Endothelial cell of umbilical vein (primary cell): ENCODE results near the gene CFAP45. TPM values are rescaled to one million over a fixed set of nuclear protein-coding genes. Genes with fewer than 3 reads are reported as not detected.
A peak's percentile ranks its signal among the peaks of the same experiment; 100 is the strongest.

ENCODE experiments used
- BruUV-seq: library from RNA; stranded (reverse); fragments of 400-500 nt; replicated peaks from 2 replicates; lab custom pipeline; 2021; lab: Mats Ljungman, UMichigan
- CTCF ChIA-PET: fragments of 300-600, 350-600 bp; sonication (Branson Sonifier 250); formaldehyde crosslinking; loops from one replicate; lab custom pipeline; 2021; ENCODE audit warnings: antibody characterized with exemption, inconsistent platforms; lab: Charles Lee
- POLR2A ChIA-PET: fragments of 300-600, 350-600 bp; sonication (Branson Sonifier 250); formaldehyde crosslinking; loops from one replicate; lab custom pipeline; 2021; ENCODE audit warnings: antibody characterized with exemption, inconsistent platforms; lab: Charles Lee
- DNase-seq: peaks from one replicate; pipeline ENCODE4 v3.0.0-alpha.2; 2011; ENCODE audit warnings: low read depth, low spot score
- FAIRE-seq: peaks from 2 replicates; lab custom pipeline; 2011; peaks lifted over from hg19 to GRCh38; lab: Jason Lieb, UNC
- H2AFZ ChIP-seq: 2 replicates; pipeline ENCODE4 v1.6.0; 2012; ENCODE audit warnings: low read depth, low read length, control low read depth, inconsistent platforms
- H3K27ac ChIP-seq: 2 replicates; pipeline ENCODE4 v1.5.1; 2011; ENCODE audit warnings: low read depth, mild to moderate bottlenecking, control low read depth, low read length, moderate library complexity; ENCODE audit not compliant: insufficient read depth
- H3K27me3 ChIP-seq, 2 experiments: 2 replicates each; pipeline versions ENCODE4 v1.6.0 to v1.6.1; 2011; ENCODE audit warnings: low read length in 2 of 2, mixed read lengths in 1 of 2; ENCODE audit not compliant: control insufficient read depth in 2 of 2, insufficient read depth in 2 of 2
- H3K36me3 ChIP-seq, 2 experiments: 2 replicates in 1 of 2; 3 replicates in 1 of 2; pipeline ENCODE4 v1.5.1; 2011; ENCODE audit warnings: low read length in 2 of 2, mild to moderate bottlenecking in 1 of 2, moderate library complexity in 1 of 2; ENCODE audit not compliant: control insufficient read depth in 2 of 2, insufficient read depth in 2 of 2; ENCODE audit errors: extremely low read depth in 1 of 2
- H3K4me1 ChIP-seq: 3 replicates; pipeline ENCODE4 v1.5.1; 2011; ENCODE audit warnings: mild to moderate bottlenecking, low read length; ENCODE audit not compliant: control insufficient read depth, insufficient read depth; ENCODE audit errors: extremely low read depth
- H3K4me2 ChIP-seq: 2 replicates; pipeline ENCODE4 v1.6.1; 2011; ENCODE audit warnings: low read length, control low read depth, mixed read lengths; ENCODE audit not compliant: insufficient read depth
- H3K4me3 ChIP-seq, 3 experiments: fragments of 200-600 bp in 1 of 3; sonication (generic), shearing (Covaris generic) in 1 of 3; replicated peaks in 1 of 3; 2 replicates each; pipeline ENCODE4 v1.5.1; 2011 to 2016; ENCODE audit warnings: control low read depth in 3 of 3, low read length in 3 of 3, mild to moderate bottlenecking in 2 of 3, inconsistent platforms in 1 of 3, low read depth in 1 of 3, moderate library complexity in 1 of 3; ENCODE audit not compliant: insufficient read depth in 1 of 3
- H3K79me2 ChIP-seq: 2 replicates; pipeline ENCODE4 v1.6.0; 2012; ENCODE audit warnings: low read length, inconsistent platforms; ENCODE audit not compliant: control insufficient read depth, insufficient read depth
- H3K9ac ChIP-seq: replicated peaks from 2 replicates; pipeline ENCODE3; 2011; ENCODE audit warnings: low read length, control low read depth; ENCODE audit not compliant: insufficient read depth; ENCODE audit errors: extremely low read depth
- H3K9me1 ChIP-seq: replicated peaks from 3 replicates; pipeline ENCODE4 v1.6.0; 2011; ENCODE audit warnings: mild to moderate bottlenecking, low read length; ENCODE audit not compliant: control insufficient read depth, insufficient read depth; ENCODE audit errors: extremely low read depth
- H3K9me3 ChIP-seq: replicated peaks from 2 replicates; pipeline ENCODE4 v1.5.1; 2012; ENCODE audit warnings: low read length, inconsistent platforms; ENCODE audit not compliant: control insufficient read depth, insufficient read depth
- H4K20me1 ChIP-seq: replicated peaks from 2 replicates; pipeline ENCODE3; 2011; ENCODE audit warnings: mild to moderate bottlenecking, low read length; ENCODE audit not compliant: control insufficient read depth, insufficient read depth; ENCODE audit errors: extremely low read depth
- CTCF ChIP-seq, 2 donors: IDR thresholded peaks; 1 replicate in 1 of 2; 2 replicates in 1 of 2; pipeline ENCODE4 v1.5.1; 2011; ENCODE audit warnings: low read length in 2 of 2, mild to moderate bottlenecking in 2 of 2, moderate library complexity in 2 of 2, control low read depth in 1 of 2, inconsistent platforms in 1 of 2, low read depth in 1 of 2; ENCODE audit not compliant: insufficient read depth in 1 of 2; ENCODE audit errors: extremely low read depth in 1 of 2
- EZH2 ChIP-seq: IDR thresholded peaks from 2 replicates; pipeline ENCODE4 v1.6.1; 2012; ENCODE audit warnings: borderline replicate concordance, low read depth, mild to moderate bottlenecking, moderate library complexity, low read length, inconsistent platforms; ENCODE audit not compliant: severe bottlenecking
- FOS ChIP-seq: IDR thresholded peaks from 2 replicates; pipeline ENCODE4 v1.6.1; 2011; ENCODE audit warnings: mild to moderate bottlenecking, low read length, moderate library complexity, borderline replicate concordance; ENCODE audit not compliant: insufficient read depth
- GATA2 ChIP-seq: IDR thresholded peaks from 2 replicates; pipeline ENCODE4 v1.7.0; 2011; ENCODE audit warnings: low read depth, mild to moderate bottlenecking, moderate library complexity, mixed read lengths, low read length; ENCODE audit not compliant: insufficient read length, insufficient read depth
- JUN ChIP-seq: IDR thresholded peaks from 2 replicates; pipeline ENCODE4 v1.6.1; 2011; ENCODE audit warnings: borderline replicate concordance, low read depth; ENCODE audit not compliant: insufficient read length, insufficient read depth
- MAX ChIP-seq: IDR thresholded peaks from 2 replicates; pipeline ENCODE4 v1.6.1; 2011; ENCODE audit not compliant: insufficient read depth, insufficient read length
- MYC ChIP-seq: IDR thresholded peaks from one replicate; pipeline ENCODE4 v1.6.1; 2011; ENCODE audit warnings: mild to moderate bottlenecking, low read depth, low read length
- POLR2A ChIP-seq: IDR thresholded peaks from 2 replicates; pipeline ENCODE4 v1.6.1; 2012; ENCODE audit warnings: low read depth, mild to moderate bottlenecking, control low read depth, low read length
- POLR2AphosphoS5 ChIP-seq: IDR thresholded peaks from 2 replicates; pipeline ENCODE4 v1.6.1; 2012; ENCODE audit warnings: low read depth, mild to moderate bottlenecking, control low read depth, low read length, moderate library complexity; ENCODE audit not compliant: insufficient read depth
- dilution Hi-C: fragments of 300-500 bp; cut with MboI; formaldehyde crosslinking; loops from one replicate; pipeline ENCODE4 v1.15.0; 2019; ENCODE audit warnings: low sequenced_read_pairs; ENCODE audit not compliant: extremely low pct_ligation_motif_present
- intact Hi-C: fragments of 100-400 bp; cut with micrococcal nuclease; formaldehyde crosslinking; loops from one replicate; pipeline ENCODE4 v1.10.0; 2022
- polyA plus RNA-seq, 4 experiments: library from polyadenylated mRNA; depleted of rRNA in 3 of 4; stranded (reverse) in 3 of 4; unstranded in 1 of 4; fragments of >200 nt; gene quantifications; 2 replicates each; pipeline versions ENCODE4 v1.2.1 to v1.2.3, GENCODE V29; 2011 to 2012; ENCODE audit warnings: missing spikeins in 1 of 4
- total RNA-seq: library from RNA; stranded (reverse); gene quantifications from 2 replicates; pipeline ENCODE4 v1.2.3, GENCODE V29; 2021

Gene CFAP45
- total and polyA plus RNA-seq, 2 donors (not counting 3 experiments of a cell fraction or from before 2014, with no cell fraction given), result 0.25 to 2.5 TPM

GRCh38 chr1:159915571-159916241, 15.7 kb upstream of the CFAP45 start:
- DNase-seq, result peak; percentile 13
- no peaks in the 10 kb centered on the region for H4K20me1 ChIP-seq
- H2AFZ ChIP-seq, result no peak overlapping the region
- peak overlapping the region; percentile 66 for H3K9ac ChIP-seq
- dilution Hi-C loops (no loop called here), intact Hi-C loops (loop anchor here (1.0 kb wide), 1 partner anchor 9 kb away; no protein-coding TSS in a partner anchor)
- H3K4me3 ChIP-seq, result no peak overlapping the region
- POLR2A ChIA-PET, result interaction anchor here (0.5 to 1.9 kb wide), 2 partner anchors 9 to 182 kb away, joined by 6 to 9 read pairs; partner anchors contain the start of gene TAGLN2
- H3K9me1 ChIP-seq, result no peaks in the 10 kb centered on the region
- TF ChIP-seq GATA2 (no peak), EZH2 (no peak), JUN (no peak), POLR2A (no peak), POLR2AphosphoS5 (no peak), CTCF (IDR thresholded peaks at IDR 0.05; ENCODE audit: extremely low read depth in 1 of 2, insufficient read depth in 1 of 2, low read depth in 1 of 2, low read length in 2 of 2) (no peak), MAX (no peak), FOS (no peak), MYC (no peak)
- no peaks in the 10 kb centered on the region for H3K9me3 ChIP-seq
- peaks cover 13 to 27% of the 10 kb centered on the region in 2 experiments for H3K36me3 ChIP-seq
- no peaks in the 10 kb centered on the region for H3K27me3 ChIP-seq
- no TSS peak for BruUV-seq
- peak overlapping the region; percentile 91 for H3K27ac ChIP-seq
- H3K4me1 ChIP-seq, result peaks cover 28% of the 10 kb centered on the region
- FAIRE-seq, result no peak
- CTCF ChIA-PET, result interaction anchor here (1.0 to 1.9 kb wide), 9 partner anchors 9 to 783 kb away, joined by 3 to 10 read pairs (median 5); partner anchors contain the start of genes CFAP45, DUSP23 and TAGLN2
- peaks cover 17% of the 10 kb centered on the region for H3K79me2 ChIP-seq
- H3K4me2 ChIP-seq, result peak overlapping the region; percentile 16
